WTC11 (cell line): ENCODE results near the gene RRAGD. TPM values are rescaled to one million over a fixed set of nuclear protein-coding genes. Genes with fewer than 3 reads are reported as not detected.

ENCODE experiments used
- ATAC-seq: fragments of 200-7000 bp; cut with Tn5 transposase; 2 replicates; pipeline ENCODE4 v1.10.0; 2021; ENCODE audit warnings: mild to moderate bottlenecking, moderate library complexity
- CTCF ChIA-PET: fragments of 300-600 bp; sonication (Branson Sonifier 250); formaldehyde crosslinking; loops from one replicate; lab custom pipeline; 2021; ENCODE audit warnings: antibody characterized with exemption; lab: Charles Lee
- POLR2A ChIA-PET: fragments of 350-600 bp; sonication (Branson Sonifier 250); formaldehyde crosslinking; loops from one replicate; lab custom pipeline; 2021; ENCODE audit warnings: antibody characterized with exemption; lab: Charles Lee
- DNase-seq: peaks from one replicate; pipeline ENCODE4 v3.0.0; 2021; ENCODE audit warnings: low spot score
- H3K27ac Mint-ChIP-seq: 2 replicates; pipeline ENCODE4 v1.8.0; 2021; ENCODE audit warnings: mixed read lengths
- H3K27me3 Mint-ChIP-seq: 2 replicates; pipeline ENCODE4 v1.8.0; 2021; ENCODE audit warnings: low read depth, mild to moderate bottlenecking, moderate library complexity, mixed read lengths
- H3K36me3 Mint-ChIP-seq: 2 replicates; pipeline ENCODE4 v1.8.0; 2021; ENCODE audit warnings: mixed read lengths
- H3K4me1 Mint-ChIP-seq: 2 replicates; pipeline ENCODE4 v1.8.0; 2022; ENCODE audit warnings: mixed read lengths
- H3K4me3 Mint-ChIP-seq: 2 replicates; pipeline ENCODE4 v1.8.0; 2021; ENCODE audit warnings: mild to moderate bottlenecking, moderate library complexity, mixed read lengths
- H3K9me3 Mint-ChIP-seq: 2 replicates; pipeline ENCODE4 v1.8.0; 2021; ENCODE audit warnings: mixed read lengths
- AR ChIP-seq: fragments of 250-450 bp; sonication (Bioruptor Pico); IDR thresholded peaks from 2 replicates; pipeline ENCODE4 v1.9.0; 2021; ENCODE audit warnings: mild to moderate bottlenecking
- ATF1 ChIP-seq: sonication (generic); formaldehyde crosslinking; IDR thresholded peaks from 2 replicates; pipeline ENCODE4 v1.8.1; 2023; ENCODE audit warnings: mild to moderate bottlenecking, moderate library complexity, missing genetic modification reagents
- ATF6 ChIP-seq: sonication (generic); formaldehyde crosslinking; IDR thresholded peaks from 2 replicates; pipeline ENCODE4 v1.8.1; 2023; ENCODE audit warnings: mild to moderate bottlenecking, missing genetic modification reagents
- CTCF ChIP-seq: fragments of 200-600 bp; IDR thresholded peaks from 2 replicates; pipeline ENCODE4 v1.8.0; 2022; ENCODE audit warnings: antibody characterized with exemption
- GTF2I ChIP-seq: fragments of 250-450 bp; sonication (Bioruptor Pico); conservative IDR thresholded peaks from 2 replicates; pipeline ENCODE4 v1.4.0; 2021; ENCODE audit warnings: mild to moderate bottlenecking
- MXD4 ChIP-seq: fragments of 250-450 bp; sonication (Bioruptor Pico); IDR thresholded peaks from 2 replicates; pipeline ENCODE4 v1.8.0; 2021; ENCODE audit warnings: mild to moderate bottlenecking, moderate library complexity, borderline replicate concordance
- NFATC4 ChIP-seq: fragments of 250-450 bp; sonication (Bioruptor Pico); IDR thresholded peaks from 2 replicates; pipeline ENCODE4 v1.9.0; 2021; ENCODE audit warnings: mild to moderate bottlenecking
- SMAD4 ChIP-seq: sonication (generic); formaldehyde crosslinking; IDR thresholded peaks from 2 replicates; pipeline ENCODE4 v1.8.0; 2022; ENCODE audit warnings: mild to moderate bottlenecking, missing genetic modification reagents
- USF2 ChIP-seq: sonication (generic); formaldehyde crosslinking; IDR thresholded peaks from 2 replicates; pipeline ENCODE4 v1.8.1; 2023; ENCODE audit warnings: mild to moderate bottlenecking, missing genetic modification reagents, moderate library complexity
- ZNF121 ChIP-seq: sonication (generic); formaldehyde crosslinking; IDR thresholded peaks from 2 replicates; pipeline ENCODE4 v1.8.0; 2023; ENCODE audit warnings: missing genetic modification reagents
- ZNF138 ChIP-seq: sonication (generic); formaldehyde crosslinking; conservative IDR thresholded peaks from 2 replicates; pipeline ENCODE4 v1.8.1; 2022; ENCODE audit warnings: mild to moderate bottlenecking, moderate library complexity, missing genetic modification reagents
- ZNF219 ChIP-seq: sonication (generic); formaldehyde crosslinking; IDR thresholded peaks from 2 replicates; pipeline ENCODE4 v1.8.0; 2023; ENCODE audit warnings: missing genetic modification reagents, mild to moderate bottlenecking, borderline replicate concordance
- ZNF263 ChIP-seq: sonication (generic); formaldehyde crosslinking; IDR thresholded peaks from 2 replicates; pipeline ENCODE4 v1.8.1; 2022; ENCODE audit warnings: low read depth, mild to moderate bottlenecking, moderate library complexity, missing genetic modification reagents
- ZNF317 ChIP-seq: sonication (generic); formaldehyde crosslinking; IDR thresholded peaks from 2 replicates; pipeline ENCODE4 v1.8.1; 2023; ENCODE audit warnings: low read depth, mild to moderate bottlenecking, moderate library complexity, missing genetic modification reagents, borderline replicate concordance
- ZNF396 ChIP-seq: fragments of 250-450 bp; sonication (Bioruptor Pico); IDR thresholded peaks from 2 replicates; pipeline ENCODE4 v1.8.0; 2021; ENCODE audit warnings: mild to moderate bottlenecking, moderate library complexity, borderline replicate concordance
- ZNF416 ChIP-seq: fragments of 250-450 bp; sonication (Bioruptor Pico); IDR thresholded peaks from 2 replicates; pipeline ENCODE4 v1.9.0; 2021; ENCODE audit warnings: mild to moderate bottlenecking, inconsistent platforms
- ZNF532 ChIP-seq: fragments of 250-450 bp; sonication (Bioruptor Pico); IDR thresholded peaks from 2 replicates; pipeline ENCODE4 v1.9.0; 2021; ENCODE audit warnings: mild to moderate bottlenecking, borderline replicate concordance
- ZNF671 ChIP-seq: fragments of 250-450 bp; sonication (Bioruptor Pico); IDR thresholded peaks from 2 replicates; pipeline ENCODE4 v1.8.0; 2021; ENCODE audit warnings: mild to moderate bottlenecking
- total RNA-seq: library from RNA; stranded (reverse); gene quantifications from 3 replicates; pipeline ENCODE4 v1.2.3, GENCODE V29; 2021

Gene RRAGD
- total RNA-seq, 1 experiment from 2014 or later = 25.4 TPM

GRCh38 chr6:89353702-89354392 is 58.2 kb downstream of the RRAGD start (continued):
- no peak for TF ChIP-seq ZNF532 (CRISPR knock-in tag)
- no peak for TF ChIP-seq ZNF317
- no peak for TF ChIP-seq AR (CRISPR knock-in tag)
- TF ChIP-seq, all 79 proteins: peak for 0

GRCh38 chr6:89353118-89353556 is 58.9 kb downstream of the RRAGD start:
- no peak overlapping the region for H3K27ac Mint-ChIP-seq
- no peaks in the 10 kb centered on the region for H3K36me3 Mint-ChIP-seq
- H3K4me3 Mint-ChIP-seq = peak overlapping the region; percentile 53
- no peak for ATAC-seq
- no peak for DNase-seq
- TF ChIP-seq ZNF121 (CRISPR knock-in tag) (no peak), GTF2I (CRISPR knock-in tag) (peak; percentile 86; the same call in 1 of the 2 replicates), ZNF671 (CRISPR knock-in tag) (no peak)
- TF ChIP-seq, all 79 proteins: peak for 1
- POLR2A ChIA-PET = interaction anchor here (0.6 to 1.3 kb wide), 3 partner anchors 41 to 210 kb away, joined by 3 to 5 read pairs (median 4); no protein-coding TSS in a partner anchor
- peaks cover 33% of the 10 kb centered on the region for H3K4me1 Mint-ChIP-seq
- peaks cover 5% of the 10 kb centered on the region; the same call in 1 of the 2 replicates for H3K9me3 Mint-ChIP-seq
- CTCF ChIA-PET = interaction anchor here (0.9 to 2.6 kb wide), 5 partner anchors 15 to 41 kb away, joined by 3 to 22 read pairs (median 4); no protein-coding TSS in a partner anchor
- H3K27me3 Mint-ChIP-seq = peaks cover 48% of the 10 kb centered on the region

- ChIA-PET POLR2A (interaction anchor here (0.6 to 1.3 kb wide), 3 partner anchors 41 to 209 kb away, joined by 3 to 5 read pairs (median 4); no protein-coding TSS in a partner anchor), CTCF (interaction anchor here (0.9 to 2.6 kb wide), 7 partner anchors 16 to 41 kb away, joined by 3 to 22 read pairs (median 4); no protein-coding TSS in a partner anchor)
- Mint-ChIP-seq H3K9me3 (peaks cover 5% of the 10 kb centered on the region; the same call in 1 of the 2 replicates), H3K27me3 (peaks cover 43% of the 10 kb centered on the region), H3K4me3 (peak within 1 kb of the TSS; percentile 87), H3K4me1 (peaks cover 37% of the 10 kb centered on the region), H3K36me3 (no peaks in the 10 kb centered on the region), H3K27ac (peak within 1 kb of the TSS; percentile 38; the same call in 1 of the 2 replicates)
- peak; percentile 84 for DNase-seq
- ATAC-seq = peak; percentile 88
- TF ChIP-seq NFATC4 (CRISPR knock-in tag) = no peak
- peak; percentile 74; the same call in 1 of the 2 replicates for TF ChIP-seq SMAD4 (CRISPR knock-in tag)
- TF ChIP-seq ATF6 (CRISPR knock-in tag) = no peak
- TF ChIP-seq ZNF396 (CRISPR knock-in tag) = no peak
- peak; percentile 31; the same call in 1 of the 2 replicates for TF ChIP-seq USF2 (CRISPR knock-in tag)
- no peak for TF ChIP-seq ZNF263 (CRISPR knock-in tag)
- no peak for TF ChIP-seq CTCF
- no peak for TF ChIP-seq ZNF138 (CRISPR knock-in tag)
- 0 out of 2 replicates have a peak, but pooled peaks have one; percentile 3 for TF ChIP-seq ZNF416 (CRISPR knock-in tag)
- peak; percentile 87; the same call in 1 of the 2 replicates for TF ChIP-seq ZNF219
- no peak for TF ChIP-seq ATF1
- no peak for TF ChIP-seq MXD4 (CRISPR knock-in tag)
Observed at GRCh38 chr6:89352278-89353117, 59.6 kb downstream of the RRAGD start, which contains the start of gene UBE2J1. UBE2J1 (minus strand) TSS chr6:89352722; CDS start chr6:89352569, 153 bp downstream.
